Hepatocyte (in vitro differentiated cells): ENCODE results near the gene AK5.

Source experiments
- CTCF ChIP-seq: fragments of 200-600 bp; sonication (generic); IDR thresholded peaks from 2 replicates; pipeline ENCODE4 v1.5.1; 2016; ENCODE audit warnings: antibody characterized with exemption, mild to moderate bottlenecking; ENCODE audit not compliant: poor library complexity
- EZH2 ChIP-seq: fragments of 200-600 bp; sonication (generic); IDR thresholded peaks from 2 replicates; pipeline ENCODE4 v1.6.1; 2016; ENCODE audit warnings: antibody characterized with exemption, mild to moderate bottlenecking, borderline replicate concordance

GRCh38 chr1:77534456-77534855 is 252.6 kb downstream of the AK5 start:
- TF ChIP-seq CTCF: no peak
- TF ChIP-seq EZH2: no peak
